Left ventricle myocardium inferior (tissue), 1 donor: Measurements from ENCODE around the gene SULT1C4. TPM values are rescaled to one million over a fixed set of nuclear protein-coding genes. Genes with fewer than 3 reads are reported as not detected.

Source experiments
- DNase-seq: peaks from one replicate; pipeline ENCODE4 v3.0.0-alpha.2; 2020
- H3K27ac ChIP-seq: fragments of 200-600 bp; replicated peaks from 2 replicates; pipeline ENCODE4 v1.8.0; 2021
- H3K27me3 ChIP-seq: fragments of 200-600 bp; 2 replicates; pipeline ENCODE4 v1.8.0; 2021; ENCODE audit warnings: low read depth
- H3K36me3 ChIP-seq: fragments of 200-600 bp; 2 replicates; pipeline ENCODE4 v1.8.0; 2021
- H3K4me1 ChIP-seq: fragments of 200-600 bp; 2 replicates; pipeline ENCODE4 v1.8.0; 2021
- H3K4me3 ChIP-seq: fragments of 200-600 bp; 2 replicates; pipeline ENCODE4 v1.8.0; 2021; ENCODE audit warnings: mild to moderate bottlenecking, moderate library complexity
- H3K9me3 ChIP-seq: fragments of 200-600 bp; replicated peaks from 2 replicates; pipeline ENCODE4 v1.8.0; 2021
- CTCF ChIP-seq: fragments of 200-600 bp; IDR thresholded peaks from 2 replicates; pipeline ENCODE4 v1.8.0; 2021; ENCODE audit warnings: antibody characterized with exemption, mild to moderate bottlenecking, borderline replicate concordance
- intact Hi-C: fragments of 100-400 bp; cut with micrococcal nuclease; formaldehyde crosslinking; loops from one replicate; pipeline ENCODE4 v1.11.0; 2022
- total RNA-seq: library from RNA; stranded (reverse); fragmentation: NEBNext Ultra II Directional; extraction: Animal tissue kit (Norgen Biotek cat#: 25700); gene quantifications from one replicate; pipeline ENCODE4 v1.2.1, GENCODE V29; 2021
- donor health status: DM: no; HTN: yes; CAD: no; lungs with severe emphysema.

The SULT1C4 gene
- total RNA-seq, 1 donor from 2014 or later = 2.7 TPM

- peaks cover 19% of the 10 kb centered on the region for H3K27me3 ChIP-seq
- H3K9me3 ChIP-seq = no peaks in the 10 kb centered on the region
- intact Hi-C loops = no loop called here
- H3K4me1 ChIP-seq = no peaks in the 10 kb centered on the region
- H3K4me3 ChIP-seq = no peak overlapping the region
- no peak overlapping the region for H3K27ac ChIP-seq
- H3K36me3 ChIP-seq = no peaks in the 10 kb centered on the region
- TF ChIP-seq CTCF = no peak
- DNase-seq = no peak
These were observed 30.0 kb upstream of the SULT1C4 start for GRCh38 chr2:108347786-108348185.

GRCh38 chr2:108348816-108349570, 28.8 kb upstream of the SULT1C4 start:
- Histone ChIP-seq H3K27me3 (peaks cover 19% of the 10 kb centered on the region), H3K9me3 (no peaks in the 10 kb centered on the region), H3K27ac (no peak overlapping the region), H3K4me1 (no peaks in the 10 kb centered on the region), H3K4me3 (no peak overlapping the region), H3K36me3 (no peaks in the 10 kb centered on the region)
- TF ChIP-seq CTCF = no peak
- intact Hi-C loops = no loop called here
- no peak for DNase-seq

GRCh38 chr2:108349571-108349928, 28.2 kb upstream of the SULT1C4 start:
- TF ChIP-seq CTCF = no peak
- Histone ChIP-seq H3K36me3 (no peaks in the 10 kb centered on the region), H3K27me3 (peaks cover 19% of the 10 kb centered on the region), H3K27ac (no peak overlapping the region), H3K4me3 (no peak overlapping the region), H3K9me3 (no peaks in the 10 kb centered on the region), H3K4me1 (no peaks in the 10 kb centered on the region)
- no peak for DNase-seq
- intact Hi-C loops = no loop called here

- Histone ChIP-seq H3K27me3 (peaks cover 3% of the 10 kb centered on the region), H3K4me1 (no peaks in the 10 kb centered on the region), H3K27ac (no peak overlapping the region), H3K9me3 (no peaks in the 10 kb centered on the region), H3K4me3 (no peak overlapping the region), H3K36me3 (no peaks in the 10 kb centered on the region)
- no peak for TF ChIP-seq CTCF
- DNase-seq = no peak
- intact Hi-C loops = no loop called here
These were observed 25.9 kb upstream of the SULT1C4 start for GRCh38 chr2:108351889-108352288.

DNA sequence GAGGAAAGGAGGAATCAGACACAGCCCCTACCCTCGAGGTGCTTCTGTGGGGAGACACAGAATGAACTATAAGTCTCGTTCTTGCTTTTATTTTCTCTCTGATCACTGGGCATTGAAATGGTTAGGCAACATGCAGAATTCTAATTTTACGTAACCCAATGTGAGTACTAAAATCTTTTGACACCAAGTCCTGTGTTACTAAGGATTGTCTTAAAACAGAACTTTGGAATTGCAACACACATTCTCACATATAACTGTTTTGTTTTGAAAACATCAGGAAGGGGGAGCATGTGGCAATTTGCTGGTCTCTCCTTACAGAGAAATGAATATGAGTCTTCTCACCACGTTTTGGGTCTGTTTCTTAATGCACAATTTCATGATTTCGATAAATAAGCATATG, 23.6 kb upstream of the SULT1C4 start:
- no peaks in the 10 kb centered on the region for H3K27me3 ChIP-seq
- H3K9me3 ChIP-seq = no peaks in the 10 kb centered on the region
- H3K27ac ChIP-seq = no peak overlapping the region
- H3K4me3 ChIP-seq = no peak overlapping the region
- no peaks in the 10 kb centered on the region for H3K4me1 ChIP-seq
- no peak for DNase-seq
- no peaks in the 10 kb centered on the region for H3K36me3 ChIP-seq
- intact Hi-C loops = no loop called here
- TF ChIP-seq CTCF = no peak
